Epithelial cell of proximal tubule (primary cell): ENCODE measurements around the gene SMIM36. TPM values are rescaled to one million over a fixed set of nuclear protein-coding genes. Genes with fewer than 3 reads are reported as not detected.

Experiments used
- DNase-seq: peaks from one replicate; pipeline ENCODE4 v3.0.0-alpha.2; 2011; ENCODE audit warnings: low read depth
- H3K4me3 ChIP-seq: 2 replicates; pipeline ENCODE4 v1.5.1; 2011; ENCODE audit warnings: low read depth, mild to moderate bottlenecking, low read length
- CTCF ChIP-seq: conservative IDR thresholded peaks from 2 replicates; pipeline ENCODE4 v1.5.1; 2012; ENCODE audit warnings: low read depth, mild to moderate bottlenecking, low read length
- total RNA-seq: library from RNA; depleted of rRNA; stranded (reverse); fragments of >200 nt; gene quantifications from 2 replicates; pipeline ENCODE4 v1.2.3, GENCODE V29; 2015

The SMIM36 gene
- total RNA-seq, 1 donor from 2014 or later = not detected

GRCh38 chr17:55441544-55441943, 69.7 kb downstream of the SMIM36 start:
- TF ChIP-seq CTCF = no peak

GRCh38 chr17:55440391-55440790, 70.9 kb downstream of the SMIM36 start:
- TF ChIP-seq CTCF = no peak
- DNase-seq = no peak

More at GRCh38 chr17:55441544-55441943, 69.7 kb downstream of the SMIM36 start:
- no peak for DNase-seq
- no peak overlapping the region for H3K4me3 ChIP-seq

GRCh38 chr17:55437159-55437605, 74.1 kb downstream of the SMIM36 start:
- no peak for DNase-seq
- H3K4me3 ChIP-seq = no peak overlapping the region
- TF ChIP-seq CTCF = no peak

More at GRCh38 chr17:55440391-55440790, 70.9 kb downstream of the SMIM36 start:
- no peak overlapping the region for H3K4me3 ChIP-seq

GRCh38 chr17:55436224-55437158, 74.8 kb downstream of the SMIM36 start:
- DNase-seq = no peak
- TF ChIP-seq CTCF = no peak
- H3K4me3 ChIP-seq = no peak overlapping the region

- no peak for TF ChIP-seq CTCF
- H3K4me3 ChIP-seq = no peak overlapping the region
- DNase-seq = no peak
These were observed 75.8 kb downstream of the SMIM36 start for GRCh38 chr17:55435408-55435807.

- TF ChIP-seq CTCF = no peak
- DNase-seq = no peak
- H3K4me3 ChIP-seq = no peak overlapping the region
These were observed 76.5 kb downstream of the SMIM36 start for GRCh38 chr17:55434721-55435120.
